Measurements from ENCODE around the gene B2M.

Gene B2M

GRCh38 chr15:44729408-44730127 lies 18.3 kb downstream of the B2M start:
- Histone ChIP-seq H3K4me2 (ENCODE audit: insufficient read depth, low read length) (peak overlapping the region; percentile 73), H3K9me3 (ENCODE audit: insufficient read depth, low read length, severe bottlenecking) (no peaks in the 10 kb centered on the region), H3K79me2 (ENCODE audit: insufficient read depth, low read length) (peaks cover 18% of the 10 kb centered on the region), H3K27ac (ENCODE audit: low read length) (peak overlapping the region; percentile 91), H4K20me1 (ENCODE audit: insufficient read depth, low read length) (no peaks in the 10 kb centered on the region), H3K4me3 (ENCODE audit: low read depth in 1 of 2, low read length in 2 of 2) (peak overlapping the region; percentile 61 to 77), H3K36me3 (ENCODE audit: insufficient read depth, low read length) (0 out of 2 replicates have a peak, but pooled peaks cover 7% of the 10 kb centered on the region), H2AFZ (ENCODE audit: low read depth, low read length) (peak overlapping the region; percentile 90), H3K27me3 (ENCODE audit: insufficient read depth, low read length, poor library complexity) (no peaks in the 10 kb centered on the region), H3K9ac (ENCODE audit: low read depth, low read length) (peak overlapping the region; percentile 84), H3K4me1 (ENCODE audit: insufficient read depth, low read length) (peaks cover 53% of the 10 kb centered on the region)
- DNase-seq (peak; percentile 48), ATAC-seq (ENCODE audit: insufficient read depth, low read depth) (peak; percentile 12)
- no peak for TF ChIP-seq CTCF (IDR thresholded peaks at IDR 0.05; ENCODE audit: borderline replicate concordance, extremely low read depth, low read length, poor library complexity, severe bottlenecking)
- TF ChIP-seq EZH2 (IDR thresholded peaks at IDR 0.05; ENCODE audit: borderline replicate concordance, low read depth, low read length, severe bottlenecking), result no peak

DNA sequence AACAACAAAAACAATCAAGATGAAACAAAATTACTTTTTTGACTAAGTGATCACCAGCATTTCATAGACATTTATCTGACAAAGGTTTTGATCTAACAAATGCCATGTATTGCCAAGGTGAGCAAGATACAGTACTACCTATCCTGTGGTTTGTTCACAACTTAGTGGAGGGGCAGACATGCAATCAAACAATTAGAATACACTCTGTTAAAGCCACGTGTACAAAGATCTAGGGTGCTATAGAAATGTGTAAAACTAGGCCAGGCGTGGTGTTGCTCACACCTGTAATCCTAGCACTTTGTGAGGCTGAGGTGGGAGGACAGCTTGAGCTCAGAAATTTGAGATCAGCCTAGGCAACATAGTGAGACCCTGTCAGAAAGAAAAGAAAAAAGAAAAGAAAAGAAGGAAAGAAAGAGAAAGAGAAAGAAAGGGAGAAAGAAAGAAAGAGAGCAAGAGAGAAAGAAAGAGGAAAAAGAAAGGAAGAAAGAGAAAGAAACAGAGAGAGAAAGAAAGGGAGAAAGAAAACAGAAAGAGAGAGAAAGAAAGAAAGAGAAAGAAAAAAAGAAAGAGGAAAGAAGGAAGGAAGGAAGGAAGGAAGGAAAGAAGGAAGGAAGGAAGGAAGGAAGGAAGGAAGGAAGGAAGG lies 23.6 kb downstream of the B2M start:
- DNase-seq, result no peak
- no peaks in the 10 kb centered on the region for H3K27me3 ChIP-seq (ENCODE audit: insufficient read depth, low read length, poor library complexity)
- TF ChIP-seq EZH2 (IDR thresholded peaks at IDR 0.05; ENCODE audit: borderline replicate concordance, low read depth, low read length, severe bottlenecking), result no peak
- no peaks in the 10 kb centered on the region for H4K20me1 ChIP-seq (ENCODE audit: insufficient read depth, low read length)
- H3K36me3 ChIP-seq (ENCODE audit: insufficient read depth, low read length), result 0 out of 2 replicates have a peak, but pooled peaks cover 7% of the 10 kb centered on the region
- H3K27ac ChIP-seq (ENCODE audit: low read length), result no peak overlapping the region
- no peak overlapping the region for H3K9ac ChIP-seq (ENCODE audit: low read depth, low read length)
- no peaks in the 10 kb centered on the region for H3K9me3 ChIP-seq (ENCODE audit: insufficient read depth, low read length, severe bottlenecking)
- H3K79me2 ChIP-seq (ENCODE audit: insufficient read depth, low read length), result peaks cover 6% of the 10 kb centered on the region
- H2AFZ ChIP-seq (ENCODE audit: low read depth, low read length), result no peak overlapping the region
- no peak overlapping the region for H3K4me3 ChIP-seq (ENCODE audit: low read depth in 1 of 2, low read length in 2 of 2)
- no peak for ATAC-seq (ENCODE audit: insufficient read depth, low read depth)
- peaks cover 12% of the 10 kb centered on the region; the same call in 1 of the 2 replicates for H3K4me1 ChIP-seq (ENCODE audit: insufficient read depth, low read length)
- no peak overlapping the region for H3K4me2 ChIP-seq (ENCODE audit: insufficient read depth, low read length)

- ATAC-seq (ENCODE audit: insufficient read depth, low read depth) (no peak), DNase-seq (no peak)
- no peak overlapping the region for H3K4me2 ChIP-seq (ENCODE audit: insufficient read depth, low read length)
- H3K4me3 ChIP-seq (ENCODE audit: low read depth in 1 of 2, low read length in 2 of 2), result no peak overlapping the region
- H3K9ac ChIP-seq (ENCODE audit: low read depth, low read length), result no peak overlapping the region
- H3K4me1 ChIP-seq (ENCODE audit: insufficient read depth, low read length), result peaks cover 5% of the 10 kb centered on the region; the same call in 1 of the 2 replicates
- no peak overlapping the region for H2AFZ ChIP-seq (ENCODE audit: low read depth, low read length)
- H4K20me1 ChIP-seq (ENCODE audit: insufficient read depth, low read length), result no peaks in the 10 kb centered on the region
- H3K27ac ChIP-seq (ENCODE audit: low read length), result no peak overlapping the region
- no peaks in the 10 kb centered on the region for H3K27me3 ChIP-seq (ENCODE audit: insufficient read depth, low read length, poor library complexity)
- TF ChIP-seq CTCF (IDR thresholded peaks at IDR 0.05; ENCODE audit: borderline replicate concordance, extremely low read depth, low read length, poor library complexity, severe bottlenecking), result no peak
- no peaks in the 10 kb centered on the region for H3K9me3 ChIP-seq (ENCODE audit: insufficient read depth, low read length, severe bottlenecking)
- H3K79me2 ChIP-seq (ENCODE audit: insufficient read depth, low read length), result no peaks in the 10 kb centered on the region
- 0 out of 2 replicates have a peak, but pooled peaks cover 7% of the 10 kb centered on the region for H3K36me3 ChIP-seq (ENCODE audit: insufficient read depth, low read length)
These were observed 24.3 kb downstream of the B2M start for GRCh38 chr15:44735482-44736180.

Measured in DND-41 (cell line).